ENCODE results near the gene CD34.

- TF ChIP-seq POLR2A (IDR thresholded peaks at IDR 0.05; ENCODE audit: extremely low read depth, insufficient read length), result no peak
- no peak for TF ChIP-seq CTCF (IDR thresholded peaks at IDR 0.05; ENCODE audit: low read depth, low read length)
Measured at GRCh38 chr1:207872621-207873020, 38.3 kb downstream of the CD34 start.

All from NB4 (cell line).